Calu3 (cell line): Measurements from ENCODE around the gene DRAP1. TPM values are rescaled to one million over a fixed set of nuclear protein-coding genes. Genes with fewer than 3 reads are reported as not detected.

Experiments used
- BruUV-seq: library from RNA; stranded (reverse); fragments of 400-500 nt; replicated peaks from 2 replicates; lab custom pipeline; 2021; lab: Mats Ljungman, UMichigan
- CTCF ChIA-PET: fragments of 300-600 bp; sonication (Branson Sonifier 250); formaldehyde crosslinking; loops from one replicate; lab custom pipeline; 2022; ENCODE audit warnings: antibody characterized with exemption; lab: Charles Lee
- DNase-seq: peaks from one replicate; pipeline ENCODE4 v3.0.0; 2022
- H3K27ac Mint-ChIP-seq: one replicate; pipeline ENCODE4 v1.8.0; 2022; ENCODE audit warnings: mixed read lengths; ENCODE audit not compliant: unreplicated experiment
- H3K27me3 Mint-ChIP-seq: one replicate; pipeline ENCODE4 v1.8.0; 2022; ENCODE audit warnings: mixed read lengths; ENCODE audit not compliant: unreplicated experiment
- H3K36me3 Mint-ChIP-seq: one replicate; pipeline ENCODE4 v1.8.0; 2022; ENCODE audit warnings: mild to moderate bottlenecking, moderate library complexity, mixed read lengths; ENCODE audit not compliant: insufficient read depth, unreplicated experiment
- H3K4me1 Mint-ChIP-seq: one replicate; pipeline ENCODE4 v1.8.0; 2022; ENCODE audit warnings: mild to moderate bottlenecking, low read depth, mixed read lengths; ENCODE audit not compliant: unreplicated experiment
- H3K4me3 Mint-ChIP-seq: one replicate; pipeline ENCODE4 v1.8.0; 2022; ENCODE audit warnings: mild to moderate bottlenecking, low read depth, moderate library complexity, mixed read lengths; ENCODE audit not compliant: unreplicated experiment
- H3K9me3 Mint-ChIP-seq: one replicate; pipeline ENCODE4 v1.8.0; 2022; ENCODE audit warnings: low read depth, mixed read lengths; ENCODE audit not compliant: unreplicated experiment
- intact Hi-C: fragments of 100-400 bp; cut with micrococcal nuclease; formaldehyde crosslinking; loops from one replicate; pipeline ENCODE4 v1.10.0; 2022; ENCODE audit not compliant: unreplicated experiment
- total RNA-seq: library from RNA; stranded (reverse); gene quantifications from 2 replicates; pipeline ENCODE4 v1.2.3, GENCODE V29; 2022
- TF ChIP-seq, protein P1 (sequence below): fragments of 200-600 bp; IDR thresholded peaks from one replicate; pipeline ENCODE4 v1.8.0; 2022; ENCODE audit warnings: antibody characterized with exemption; ENCODE audit not compliant: unreplicated experiment

Gene DRAP1
- total RNA-seq, 1 experiment from 2014 or later: 114 TPM

DNA sequence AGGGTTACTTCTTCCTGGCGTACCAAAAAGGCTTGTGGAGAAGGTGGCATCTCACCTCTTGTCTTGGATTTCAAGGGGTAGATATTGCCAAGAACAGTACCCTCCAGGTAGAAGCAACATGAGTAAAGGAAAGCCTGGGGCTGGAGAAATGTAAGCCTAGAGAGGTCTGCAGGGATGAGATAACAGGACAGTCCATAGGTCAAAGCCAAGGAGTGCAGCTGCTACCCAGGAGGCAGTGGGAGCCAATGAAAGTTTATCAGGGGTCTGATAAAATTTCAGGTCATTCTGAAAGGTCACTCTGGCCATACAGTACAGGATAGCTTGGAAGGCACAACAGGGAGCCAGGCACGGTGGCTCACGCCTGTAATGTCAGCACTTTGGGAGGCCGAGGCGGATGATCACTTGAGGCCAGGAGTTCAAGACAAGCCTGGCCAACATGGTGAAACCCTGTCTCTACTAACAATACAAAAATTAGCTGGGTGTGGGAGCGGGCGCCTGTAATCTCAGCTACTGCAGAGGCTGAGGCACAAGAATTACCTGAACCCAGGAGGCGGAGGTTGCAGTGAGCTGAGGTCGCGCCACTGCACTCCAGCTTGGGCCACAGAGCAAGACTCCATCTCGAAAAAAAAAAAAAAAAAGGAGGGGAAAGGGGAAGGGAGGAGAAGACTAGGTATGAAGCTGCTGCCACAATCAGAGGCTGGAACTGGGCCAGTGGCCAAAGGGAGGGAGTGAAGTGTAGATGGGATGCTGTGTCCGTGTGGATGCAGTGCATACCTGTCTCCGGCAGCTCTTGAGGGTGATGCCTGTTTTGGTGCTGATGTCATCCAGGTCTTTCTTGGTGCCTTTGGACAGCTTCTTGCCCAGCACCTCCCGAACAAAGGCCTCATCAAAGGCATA lies 32.2 kb upstream of the DRAP1 start:
- Mint-ChIP-seq H3K9me3 (no peaks in the 10 kb centered on the region), H3K36me3 (peaks cover 76% of the 10 kb centered on the region), H3K27ac (peak overlapping the region; percentile 92), H3K4me1 (peaks cover 39% of the 10 kb centered on the region), H3K27me3 (no peaks in the 10 kb centered on the region), H3K4me3 (peak overlapping the region; percentile 83)
- no peak for DNase-seq
- CTCF ChIA-PET: interaction anchor here (0.6 to 3.3 kb wide), 6 partner anchors 13 to 176 kb away, joined by 3 to 37 read pairs (median 10); partner anchors contain the start of genes CFL1, FOSL1, KAT5 and MUS81
- intact Hi-C loops: loop anchor here (10.0 kb wide), 1 partner anchor 98 kb away; no protein-coding TSS in a partner anchor
- BruUV-seq: no TSS peak
- TF ChIP-seq, protein P1, sequence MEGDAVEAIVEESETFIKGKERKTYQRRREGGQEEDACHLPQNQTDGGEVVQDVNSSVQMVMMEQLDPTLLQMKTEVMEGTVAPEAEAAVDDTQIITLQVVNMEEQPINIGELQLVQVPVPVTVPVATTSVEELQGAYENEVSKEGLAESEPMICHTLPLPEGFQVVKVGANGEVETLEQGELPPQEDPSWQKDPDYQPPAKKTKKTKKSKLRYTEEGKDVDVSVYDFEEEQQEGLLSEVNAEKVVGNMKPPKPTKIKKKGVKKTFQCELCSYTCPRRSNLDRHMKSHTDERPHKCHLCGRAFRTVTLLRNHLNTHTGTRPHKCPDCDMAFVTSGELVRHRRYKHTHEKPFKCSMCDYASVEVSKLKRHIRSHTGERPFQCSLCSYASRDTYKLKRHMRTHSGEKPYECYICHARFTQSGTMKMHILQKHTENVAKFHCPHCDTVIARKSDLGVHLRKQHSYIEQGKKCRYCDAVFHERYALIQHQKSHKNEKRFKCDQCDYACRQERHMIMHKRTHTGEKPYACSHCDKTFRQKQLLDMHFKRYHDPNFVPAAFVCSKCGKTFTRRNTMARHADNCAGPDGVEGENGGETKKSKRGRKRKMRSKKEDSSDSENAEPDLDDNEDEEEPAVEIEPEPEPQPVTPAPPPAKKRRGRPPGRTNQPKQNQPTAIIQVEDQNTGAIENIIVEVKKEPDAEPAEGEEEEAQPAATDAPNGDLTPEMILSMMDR: no peak

DNA sequence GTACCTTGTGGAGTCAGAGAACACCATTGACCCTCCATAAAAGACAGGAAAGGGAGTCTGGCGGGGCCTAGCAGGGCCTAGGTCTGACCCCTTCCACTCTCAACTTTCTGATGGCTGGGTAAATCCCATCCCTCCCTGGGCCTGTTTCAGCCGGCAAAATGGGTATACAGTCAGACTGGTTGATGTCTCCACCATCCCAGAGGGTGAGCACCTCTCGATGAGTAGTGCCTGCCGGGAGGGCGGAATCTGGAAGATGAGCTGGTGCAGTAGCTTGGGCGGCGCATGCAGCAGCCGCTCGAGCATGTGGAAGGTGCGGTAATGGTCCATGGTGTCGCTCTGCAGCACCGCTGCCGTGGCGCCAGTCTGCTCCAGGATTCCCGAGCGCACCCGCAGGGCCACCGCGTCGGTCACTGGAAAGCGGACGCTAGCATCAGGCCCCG lies 31.5 kb upstream of the DRAP1 start:
- TF ChIP-seq, protein P1: no peak
- Mint-ChIP-seq H3K36me3 (peaks cover 79% of the 10 kb centered on the region), H3K27ac (peak overlapping the region; percentile 92), H3K9me3 (no peaks in the 10 kb centered on the region), H3K4me1 (peaks cover 45% of the 10 kb centered on the region), H3K27me3 (no peaks in the 10 kb centered on the region), H3K4me3 (peak overlapping the region; percentile 83)
- BruUV-seq: TSS peak; percentile 12
- intact Hi-C loops: loop anchor here (10.0 kb wide), 1 partner anchor 97 kb away; no protein-coding TSS in a partner anchor
- CTCF ChIA-PET: interaction anchor here (0.6 to 3.3 kb wide), 26 partner anchors 9 to 304 kb away, joined by 3 to 37 read pairs (median 5); partner anchors contain the start of genes BANF1, CFL1, FOSL1 and KAT5
- DNase-seq: peak; percentile 32

DNA sequence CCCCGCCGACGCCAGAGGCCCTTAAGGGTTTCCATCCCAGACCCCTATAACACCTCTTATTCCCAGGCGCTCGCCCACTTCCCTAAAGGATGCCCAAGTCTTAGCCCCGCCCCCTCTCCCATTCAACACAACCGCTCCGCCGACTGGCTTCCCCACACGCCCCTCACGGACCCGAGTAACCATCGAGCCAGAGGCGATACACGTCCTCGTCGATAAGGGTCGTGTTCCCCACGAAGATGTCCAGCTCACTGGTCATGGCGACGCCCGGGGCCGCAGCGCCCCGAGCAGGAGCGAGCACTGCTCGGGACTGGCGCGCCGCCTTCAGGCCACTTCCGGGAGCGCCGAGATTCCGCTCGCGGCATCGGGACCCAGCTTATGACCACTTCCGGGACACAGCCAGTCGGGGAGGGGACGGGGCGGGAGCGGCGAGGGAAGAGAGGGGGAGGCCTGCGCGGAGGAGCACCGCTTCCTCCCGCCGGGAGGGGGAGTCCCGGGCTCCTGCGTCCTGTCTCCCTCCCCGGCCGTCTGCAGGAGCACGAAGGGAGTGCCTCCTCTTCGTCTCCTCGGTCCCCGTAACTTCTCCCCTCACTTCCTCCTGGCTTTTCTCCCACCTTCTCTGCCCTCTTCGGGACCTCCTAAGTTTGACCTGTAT lies 30.9 kb upstream of the DRAP1 start, which contains the start of gene FIBP:
TSS of gene FIBP (minus strand) at position 309 of the 652 bp plus-strand sequence. CDS start at position 256, 53 bp downstream.
- H3K4me1 Mint-ChIP-seq: peaks cover 48% of the 10 kb centered on the region
- H3K27me3 Mint-ChIP-seq: no peaks in the 10 kb centered on the region
- peak within 1 kb of the TSS; percentile 83 for H3K4me3 Mint-ChIP-seq
- peak; percentile 96 for DNase-seq
- intact Hi-C loops: loop anchor here (10.0 kb wide), 1 partner anchor 97 kb away; no protein-coding TSS in a partner anchor
- peak within 1 kb of the TSS; percentile 92 for H3K27ac Mint-ChIP-seq
- no TSS peak for BruUV-seq
- TF ChIP-seq, protein P1: peak; percentile 90
- peaks cover 84% of the 10 kb centered on the region for H3K36me3 Mint-ChIP-seq
- no peaks in the 10 kb centered on the region for H3K9me3 Mint-ChIP-seq
- CTCF ChIA-PET: interaction anchor here (0.6 to 3.3 kb wide), 29 partner anchors 9 to 305 kb away, joined by 3 to 37 read pairs (median 4); partner anchors contain the start of genes BANF1, CFL1, FOSL1 and KAT5
